ENCODE results near the gene KAT8. TPM values are rescaled to one million over a fixed set of nuclear protein-coding genes. Genes with fewer than 3 reads are reported as not detected.

Gene KAT8
- total RNA-seq, 4 donors from 2014 or later = 62.3 to 100 (median 69.8) TPM

GRCh38 chr16:31090540-31090939, 26.9 kb upstream of the KAT8 start:
- H3K4me1 ChIP-seq = peaks cover 26% of the 10 kb centered on the region
- DNase-seq (ENCODE audit: low spot score in 2 of 2) = no peak
- H3K36me3 ChIP-seq = peaks cover 28% of the 10 kb centered on the region
- H3K27me3 ChIP-seq = no peaks in the 10 kb centered on the region
- no peak overlapping the region for H3K27ac ChIP-seq
- no peak overlapping the region for H3K4me3 ChIP-seq
- H3K9me3 ChIP-seq = no peaks in the 10 kb centered on the region
- 60% methylated on average over 2 of the region's 2 CpGs for WGBS
- TF ChIP-seq POLR2AphosphoS5 (IDR thresholded peaks at IDR 0.05) = no peak
- no peak for TF ChIP-seq POLR2A (IDR thresholded peaks at IDR 0.05)

- DNase-seq (ENCODE audit: low spot score in 2 of 2) = no peak
- TF ChIP-seq EP300 (IDR thresholded peaks at IDR 0.05) (no peak), POLR2AphosphoS5 (IDR thresholded peaks at IDR 0.05) (no peak), CTCF (IDR thresholded peaks at IDR 0.05) (no peak), POLR2A (IDR thresholded peaks at IDR 0.05) (no peak)
- Histone ChIP-seq H3K4me3 (no peak overlapping the region), H3K27me3 (no peaks in the 10 kb centered on the region), H3K4me1 (peaks cover 27% of the 10 kb centered on the region), H3K27ac (no peak overlapping the region), H3K9me3 (no peaks in the 10 kb centered on the region), H3K36me3 (peaks cover 19% of the 10 kb centered on the region)
- 90% methylated on average over 5 of the region's 5 CpGs for WGBS
Measured at GRCh38 chr16:31092330-31092729, 25.1 kb upstream of the KAT8 start.

DNA sequence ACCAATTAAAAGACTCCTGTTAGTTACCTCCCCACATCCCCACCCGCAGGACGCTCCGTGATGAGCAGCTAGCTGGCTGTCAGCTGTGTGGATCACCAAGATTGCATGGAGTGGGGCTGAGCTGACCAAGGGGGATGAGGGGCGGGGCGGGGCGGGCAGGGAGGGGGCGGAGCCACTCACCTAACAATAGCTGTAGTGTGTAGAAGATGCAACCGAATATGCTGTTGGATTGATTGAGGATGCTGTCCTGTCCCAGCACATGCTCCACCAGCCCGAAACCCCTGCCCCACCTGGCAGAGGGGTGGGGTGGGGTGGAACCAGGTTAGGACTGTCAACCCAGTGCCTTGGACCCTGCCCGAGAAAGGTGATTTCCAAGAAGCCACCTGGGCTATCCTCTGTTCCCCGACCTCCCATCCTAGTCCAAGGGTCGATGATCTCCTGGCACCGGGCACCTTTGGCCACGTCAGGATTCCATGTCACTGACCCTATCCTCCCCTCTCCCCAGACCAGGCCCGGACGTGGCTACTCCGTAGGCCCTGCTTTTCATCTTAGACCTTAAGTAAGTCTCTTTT, 24.2 kb upstream of the KAT8 start:
- H3K9me3 ChIP-seq = no peaks in the 10 kb centered on the region
- peak overlapping the region; percentile 87 for H3K4me3 ChIP-seq
- no peak for DNase-seq (ENCODE audit: low spot score in 2 of 2)
- H3K27me3 ChIP-seq = no peaks in the 10 kb centered on the region
- peaks cover 19% of the 10 kb centered on the region for H3K36me3 ChIP-seq
- H3K4me1 ChIP-seq = peaks cover 27% of the 10 kb centered on the region
- H3K27ac ChIP-seq = no peak overlapping the region
- WGBS = 44% methylated on average over 12 of the region's 17 CpGs
- no peak for TF ChIP-seq POLR2AphosphoS5 (IDR thresholded peaks at IDR 0.05)
- TF ChIP-seq EP300 (IDR thresholded peaks at IDR 0.05) = no peak
- no peak for TF ChIP-seq CTCF (IDR thresholded peaks at IDR 0.05)
- no peak for TF ChIP-seq POLR2A (IDR thresholded peaks at IDR 0.05)

DNA sequence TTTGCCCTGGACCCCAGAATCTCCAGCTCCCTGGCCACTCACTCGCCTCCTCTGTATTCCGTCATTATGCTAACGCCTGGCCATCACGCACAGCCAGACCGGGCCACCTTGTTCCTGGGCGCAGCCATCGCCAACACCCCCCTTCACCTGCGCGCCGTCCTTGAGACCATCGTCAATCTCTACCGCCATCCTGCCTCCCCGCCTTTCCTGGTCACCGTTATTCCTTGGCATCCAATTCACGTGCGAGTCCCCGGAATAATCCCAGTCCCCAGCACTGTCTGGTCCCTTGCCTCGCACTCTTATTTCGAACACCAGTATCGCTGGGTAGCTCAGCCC, 23.4 kb upstream of the KAT8 start:
- Histone ChIP-seq H3K36me3 (peaks cover 16% of the 10 kb centered on the region), H3K4me1 (peaks cover 27% of the 10 kb centered on the region), H3K27me3 (no peaks in the 10 kb centered on the region), H3K4me3 (peak overlapping the region; percentile 87), H3K27ac (peak overlapping the region; percentile 86), H3K9me3 (no peaks in the 10 kb centered on the region)
- WGBS = 1% methylated on average over 20 of the region's 20 CpGs
- TF ChIP-seq POLR2A (IDR thresholded peaks at IDR 0.05) = no peak
- no peak for TF ChIP-seq CTCF (IDR thresholded peaks at IDR 0.05)
- no peak for TF ChIP-seq EP300 (IDR thresholded peaks at IDR 0.05)
- TF ChIP-seq POLR2AphosphoS5 (IDR thresholded peaks at IDR 0.05) = no peak
- DNase-seq (ENCODE audit: low spot score in 2 of 2) = peak in 1 of 2 donors; percentile 68

- 0% methylated on average over 26 of the region's 69 CpGs for WGBS
- peak; percentile 97 for DNase-seq (ENCODE audit: low spot score in 2 of 2)
- H3K36me3 ChIP-seq = peaks cover 13% of the 10 kb centered on the region
Measured at GRCh38 chr16:31094424-31095120, 22.9 kb upstream of the KAT8 start, which contains the start of gene VKORC1. Gene VKORC1 (minus strand): TSS chr16:31094797. CDS start chr16:31094729, 68 bp downstream.

More at GRCh38 chr16:31094424-31095120, 22.9 kb upstream of the KAT8 start, which contains the start of gene VKORC1:
- Histone ChIP-seq H3K27ac (peak within 1 kb of the TSS; percentile 86), H3K9me3 (no peaks in the 10 kb centered on the region), H3K27me3 (no peaks in the 10 kb centered on the region), H3K4me3 (peak within 1 kb of the TSS; percentile 87), H3K4me1 (peaks cover 27% of the 10 kb centered on the region)
- TF ChIP-seq POLR2A (IDR thresholded peaks at IDR 0.05) (peak in 1 of 2 donors; percentile 25), POLR2AphosphoS5 (IDR thresholded peaks at IDR 0.05) (peak in 2 of 3 donors; percentile 57 to 65), EP300 (IDR thresholded peaks at IDR 0.05) (no peak), CTCF (IDR thresholded peaks at IDR 0.05) (no peak)

Data from suprapubic skin (tissue), 4 donors.